ENCODE results near the gene TPM3.

The TPM3 gene

GRCh38 chr1:154222918-154223317, 31.0 kb upstream of the TPM3 start:
- H3K9ac ChIP-seq (ENCODE audit: low read depth in 1 of 2, low read length in 2 of 2): no peak overlapping the region
- no peaks in the 10 kb centered on the region for H3K9me3 ChIP-seq (ENCODE audit: control insufficient read depth in 1 of 2, low read length in 2 of 2)
- no peak overlapping the region for H3K4me3 ChIP-seq (ENCODE audit: low read depth in 1 of 2, low read length in 2 of 2)
- peaks cover 22 to 25% of the 10 kb centered on the region in 2 donors for H3K36me3 ChIP-seq (ENCODE audit: control insufficient read depth in 1 of 2, insufficient read depth in 2 of 2, low read length in 2 of 2)
- no peaks in the 10 kb centered on the region for H3K27me3 ChIP-seq (ENCODE audit: control insufficient read depth in 1 of 2, insufficient read depth in 2 of 2, low read length in 2 of 2)
- peaks cover 33 to 43% of the 10 kb centered on the region in 2 donors for H3K4me1 ChIP-seq (ENCODE audit: control insufficient read depth in 1 of 2, insufficient read depth in 2 of 2, low read length in 2 of 2)
- no peak overlapping the region for H3K27ac ChIP-seq (ENCODE audit: low read depth, low read length)

DNA sequence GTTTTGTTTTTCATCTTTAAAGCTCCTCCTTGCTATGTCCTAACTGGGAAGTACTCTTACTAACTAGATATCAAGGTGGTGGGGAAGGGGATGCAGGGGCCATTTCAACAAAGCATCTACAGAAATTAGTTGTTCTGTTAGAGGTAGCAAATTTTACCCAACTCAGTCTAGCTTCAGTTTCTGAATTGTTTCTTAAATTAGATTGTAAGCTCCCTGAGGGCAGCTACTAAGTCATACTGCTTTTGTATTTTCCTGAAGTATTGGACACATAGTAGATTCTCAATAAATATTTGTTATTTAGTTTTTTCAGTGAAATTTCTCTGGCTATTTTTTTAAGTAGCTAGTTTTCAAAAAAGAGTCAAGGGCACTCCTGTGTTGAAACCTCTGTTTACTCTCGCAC, 30.6 kb upstream of the TPM3 start:
- H3K4me3 ChIP-seq (ENCODE audit: low read depth in 1 of 2, low read length in 2 of 2): peak overlapping the region; percentile 76 to 87
- H3K9ac ChIP-seq (ENCODE audit: low read depth in 1 of 2, low read length in 2 of 2): peak overlapping the region in 1 of 2 donors; percentile 4
- H3K27ac ChIP-seq (ENCODE audit: low read depth, low read length): no peak overlapping the region
- H3K9me3 ChIP-seq (ENCODE audit: control insufficient read depth in 1 of 2, low read length in 2 of 2): no peaks in the 10 kb centered on the region
- H3K4me1 ChIP-seq (ENCODE audit: control insufficient read depth in 1 of 2, insufficient read depth in 2 of 2, low read length in 2 of 2): peaks cover 36 to 44% of the 10 kb centered on the region in 2 donors
- peaks cover 19 to 25% of the 10 kb centered on the region in 2 donors for H3K36me3 ChIP-seq (ENCODE audit: control insufficient read depth in 1 of 2, insufficient read depth in 2 of 2, low read length in 2 of 2)
- no peaks in the 10 kb centered on the region for H3K27me3 ChIP-seq (ENCODE audit: control insufficient read depth in 1 of 2, insufficient read depth in 2 of 2, low read length in 2 of 2)

DNA sequence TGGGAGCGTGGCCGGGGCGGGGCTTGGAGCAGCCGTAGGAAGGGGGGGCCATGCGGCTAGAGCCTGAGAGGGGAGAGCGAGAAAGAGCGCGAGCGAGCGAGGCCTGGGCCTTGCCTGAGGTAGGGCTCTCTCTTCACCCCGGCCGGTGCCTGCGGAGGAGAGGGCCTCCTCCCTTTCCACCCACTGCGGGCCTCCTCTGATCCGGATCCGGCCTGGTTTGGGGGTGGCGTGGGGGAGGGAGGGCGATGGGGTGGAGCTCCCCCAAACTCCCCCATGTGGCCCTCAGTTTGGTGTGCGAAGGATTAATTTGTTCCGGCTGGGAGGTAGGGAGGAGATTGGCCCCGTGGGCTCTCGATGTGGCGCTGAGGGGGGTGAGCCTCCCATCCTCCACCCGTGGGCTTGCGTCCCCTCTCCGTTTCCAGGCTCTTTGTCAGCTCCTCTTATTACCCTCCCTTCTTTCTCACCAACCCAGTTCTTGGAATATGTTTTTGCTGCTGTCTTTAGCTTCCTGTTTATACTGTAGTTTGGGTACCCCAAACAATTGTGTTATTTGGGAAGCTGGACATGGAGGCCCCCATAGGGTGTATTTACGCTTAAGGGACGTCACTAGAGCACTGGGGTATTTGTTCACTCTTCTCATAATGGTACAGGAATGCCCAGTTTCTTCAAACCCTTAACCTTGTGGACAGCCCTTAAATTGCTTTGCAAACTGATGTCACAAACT, 29.5 kb upstream of the TPM3 start:
- peak overlapping the region; percentile 78 to 87 for H3K9ac ChIP-seq (ENCODE audit: low read depth in 1 of 2, low read length in 2 of 2)
- H3K4me1 ChIP-seq (ENCODE audit: control insufficient read depth in 1 of 2, insufficient read depth in 2 of 2, low read length in 2 of 2): peaks cover 36 to 44% of the 10 kb centered on the region in 2 donors
- H3K36me3 ChIP-seq (ENCODE audit: control insufficient read depth in 1 of 2, insufficient read depth in 2 of 2, low read length in 2 of 2): peaks cover 11 to 19% of the 10 kb centered on the region in 2 donors
- H3K27ac ChIP-seq (ENCODE audit: low read depth, low read length): peak overlapping the region; percentile 85
- H3K27me3 ChIP-seq (ENCODE audit: control insufficient read depth in 1 of 2, insufficient read depth in 2 of 2, low read length in 2 of 2): no peaks in the 10 kb centered on the region
- H3K9me3 ChIP-seq (ENCODE audit: control insufficient read depth in 1 of 2, low read length in 2 of 2): no peaks in the 10 kb centered on the region
- peak overlapping the region; percentile 76 to 87 for H3K4me3 ChIP-seq (ENCODE audit: low read depth in 1 of 2, low read length in 2 of 2)

- Histone ChIP-seq H3K27ac (ENCODE audit: low read depth, low read length) (peak overlapping the region; percentile 85), H3K4me1 (ENCODE audit: control insufficient read depth in 1 of 2, insufficient read depth in 2 of 2, low read length in 2 of 2) (peaks cover 36 to 44% of the 10 kb centered on the region in 2 donors), H3K27me3 (ENCODE audit: control insufficient read depth in 1 of 2, insufficient read depth in 2 of 2, low read length in 2 of 2) (no peaks in the 10 kb centered on the region), H3K36me3 (ENCODE audit: control insufficient read depth in 1 of 2, insufficient read depth in 2 of 2, low read length in 2 of 2) (peaks cover 7 to 18% of the 10 kb centered on the region in 2 donors), H3K9ac (ENCODE audit: low read depth in 1 of 2, low read length in 2 of 2) (peak overlapping the region; percentile 78 to 87), H3K9me3 (ENCODE audit: control insufficient read depth in 1 of 2, low read length in 2 of 2) (no peaks in the 10 kb centered on the region), H3K4me3 (ENCODE audit: low read depth in 1 of 2, low read length in 2 of 2) (peak overlapping the region; percentile 76 to 87)
Observed at GRCh38 chr1:154220970-154221277, 29.0 kb upstream of the TPM3 start.

GRCh38 chr1:154220071-154220969, 28.4 kb upstream of the TPM3 start, which contains the start of gene UBAP2L:
UBAP2L (plus strand) TSS chr1:154220955; CDS start chr1:154225124, 4,169 bp downstream.
- Histone ChIP-seq H3K27me3 (ENCODE audit: control insufficient read depth in 1 of 2, insufficient read depth in 2 of 2, low read length in 2 of 2) (no peaks in the 10 kb centered on the region), H3K9ac (ENCODE audit: low read depth in 1 of 2, low read length in 2 of 2) (peak within 1 kb of the TSS; percentile 99 to 100), H3K36me3 (ENCODE audit: control insufficient read depth in 1 of 2, insufficient read depth in 2 of 2, low read length in 2 of 2) (peaks cover 7 to 18% of the 10 kb centered on the region in 2 donors), H3K4me1 (ENCODE audit: control insufficient read depth in 1 of 2, insufficient read depth in 2 of 2, low read length in 2 of 2) (peaks cover 36 to 44% of the 10 kb centered on the region in 2 donors), H3K4me3 (ENCODE audit: low read depth in 1 of 2, low read length in 2 of 2) (peak within 1 kb of the TSS; percentile 91 to 97), H3K9me3 (ENCODE audit: control insufficient read depth in 1 of 2, low read length in 2 of 2) (no peaks in the 10 kb centered on the region), H3K27ac (ENCODE audit: low read depth, low read length) (peak within 1 kb of the TSS; percentile 97)

DNA sequence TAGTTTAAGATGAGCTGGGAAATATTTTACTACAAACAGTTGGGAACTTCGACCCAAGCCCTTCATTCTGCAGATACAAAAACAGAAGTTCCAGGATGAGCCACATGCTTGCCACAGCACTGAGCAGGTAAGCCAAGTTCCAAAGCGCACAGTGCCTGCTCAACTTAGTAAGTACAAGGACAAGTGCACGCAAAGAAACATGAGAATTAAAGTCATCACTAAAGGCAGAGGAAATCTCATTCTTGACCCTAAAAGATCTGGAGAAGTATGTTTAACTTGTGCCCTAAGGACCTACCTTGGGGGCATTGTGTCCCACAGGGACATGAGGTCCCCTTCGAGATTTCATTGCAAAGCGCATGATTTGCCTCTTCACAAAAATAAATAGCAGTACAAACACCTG, 27.6 kb upstream of the TPM3 start:
- Histone ChIP-seq H3K9ac (ENCODE audit: low read depth in 1 of 2, low read length in 2 of 2) (peak overlapping the region; percentile 99 to 100), H3K9me3 (ENCODE audit: control insufficient read depth in 1 of 2, low read length in 2 of 2) (no peaks in the 10 kb centered on the region), H3K27ac (ENCODE audit: low read depth, low read length) (peak overlapping the region; percentile 97), H3K27me3 (ENCODE audit: control insufficient read depth in 1 of 2, insufficient read depth in 2 of 2, low read length in 2 of 2) (no peaks in the 10 kb centered on the region), H3K4me1 (ENCODE audit: control insufficient read depth in 1 of 2, insufficient read depth in 2 of 2, low read length in 2 of 2) (peaks cover 36 to 44% of the 10 kb centered on the region in 2 donors), H3K36me3 (ENCODE audit: control insufficient read depth in 1 of 2, insufficient read depth in 2 of 2, low read length in 2 of 2) (peaks cover 7 to 18% of the 10 kb centered on the region in 2 donors), H3K4me3 (ENCODE audit: low read depth in 1 of 2, low read length in 2 of 2) (peak overlapping the region; percentile 91 to 97)

- Histone ChIP-seq H3K27ac (ENCODE audit: low read depth, low read length) (no peak overlapping the region), H3K4me3 (ENCODE audit: low read depth in 1 of 2, low read length in 2 of 2) (peak overlapping the region; percentile 91 to 97), H3K9ac (ENCODE audit: low read depth in 1 of 2, low read length in 2 of 2) (peak overlapping the region; percentile 1 to 6), H3K27me3 (ENCODE audit: control insufficient read depth in 1 of 2, insufficient read depth in 2 of 2, low read length in 2 of 2) (no peaks in the 10 kb centered on the region), H3K4me1 (ENCODE audit: control insufficient read depth in 1 of 2, insufficient read depth in 2 of 2, low read length in 2 of 2) (peaks cover 35 to 36% of the 10 kb centered on the region in 2 donors), H3K9me3 (ENCODE audit: control insufficient read depth in 1 of 2, low read length in 2 of 2) (no peaks in the 10 kb centered on the region), H3K36me3 (ENCODE audit: control insufficient read depth in 1 of 2, insufficient read depth in 2 of 2, low read length in 2 of 2) (peaks cover 9 to 22% of the 10 kb centered on the region in 2 donors)
Observed at GRCh38 chr1:154218545-154218944, 26.6 kb upstream of the TPM3 start.

- H3K9me3 ChIP-seq (ENCODE audit: control insufficient read depth in 1 of 2, low read length in 2 of 2): no peaks in the 10 kb centered on the region
- no peak overlapping the region for H3K4me3 ChIP-seq (ENCODE audit: low read depth in 1 of 2, low read length in 2 of 2)
- H3K36me3 ChIP-seq (ENCODE audit: control insufficient read depth in 1 of 2, insufficient read depth in 2 of 2, low read length in 2 of 2): peaks cover 24 to 59% of the 10 kb centered on the region in 2 donors
- peaks cover 5 to 6% of the 10 kb centered on the region in 2 donors for H3K4me1 ChIP-seq (ENCODE audit: control insufficient read depth in 1 of 2, insufficient read depth in 2 of 2, low read length in 2 of 2)
- no peak overlapping the region for H3K9ac ChIP-seq (ENCODE audit: low read depth in 1 of 2, low read length in 2 of 2)
- H3K27ac ChIP-seq (ENCODE audit: low read depth, low read length): no peak overlapping the region
- no peaks in the 10 kb centered on the region for H3K27me3 ChIP-seq (ENCODE audit: control insufficient read depth in 1 of 2, insufficient read depth in 2 of 2, low read length in 2 of 2)
Observed at GRCh38 chr1:154213274-154213673, 21.4 kb upstream of the TPM3 start.

DNA sequence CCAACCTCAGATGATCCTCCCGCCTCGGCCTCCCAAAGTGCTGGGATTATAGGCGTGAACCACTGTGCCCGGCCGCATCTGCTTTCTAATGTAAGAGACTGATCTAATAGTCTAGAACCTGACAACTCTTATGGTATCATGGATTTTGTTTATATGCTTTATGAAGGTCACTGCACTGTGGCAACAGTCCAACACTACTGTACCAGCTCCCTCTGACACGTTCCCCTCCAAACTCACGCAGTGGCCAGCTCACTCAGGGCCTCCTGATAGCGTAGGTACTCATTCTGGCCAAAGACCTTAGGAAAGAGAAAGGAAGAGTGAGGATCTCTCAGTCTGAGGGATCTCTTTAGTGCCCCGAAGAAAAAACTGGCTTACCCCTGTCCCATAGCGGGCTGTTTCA, 20.2 kb upstream of the TPM3 start:
- Histone ChIP-seq H3K9me3 (ENCODE audit: control insufficient read depth in 1 of 2, low read length in 2 of 2) (no peaks in the 10 kb centered on the region), H3K27ac (ENCODE audit: low read depth, low read length) (no peak overlapping the region), H3K36me3 (ENCODE audit: control insufficient read depth in 1 of 2, insufficient read depth in 2 of 2, low read length in 2 of 2) (peaks cover 27 to 59% of the 10 kb centered on the region in 2 donors), H3K27me3 (ENCODE audit: control insufficient read depth in 1 of 2, insufficient read depth in 2 of 2, low read length in 2 of 2) (no peaks in the 10 kb centered on the region), H3K9ac (ENCODE audit: low read depth in 1 of 2, low read length in 2 of 2) (no peak overlapping the region), H3K4me3 (ENCODE audit: low read depth in 1 of 2, low read length in 2 of 2) (no peak overlapping the region), H3K4me1 (ENCODE audit: control insufficient read depth in 1 of 2, insufficient read depth in 2 of 2, low read length in 2 of 2) (no peaks in the 10 kb centered on the region)

Measured in duodenal mucosa (tissue), 2 donors.